Kidney (tissue), 14 donors: Measurements from ENCODE around the gene HPS1. TPM values are rescaled to one million over a fixed set of nuclear protein-coding genes. Genes with fewer than 3 reads are reported as not detected.

Experiments
- DNase-seq, 5 donors: peaks; one replicate each; pipeline ENCODE4 v3.0.0-alpha.2; 2013 to 2020
- FAIRE-seq: peaks from 2 replicates; lab custom pipeline; 2012; peaks lifted over from hg19 to GRCh38; lab: Jason Lieb, UNC
- H3K27ac ChIP-seq, 2 donors: one replicate each; pipeline ENCODE4 v1.7.0; 2013; ENCODE audit warnings: low read depth in 2 of 2, low read length in 2 of 2, inconsistent platforms in 1 of 2
- H3K27me3 ChIP-seq: one replicate; pipeline ENCODE4 v1.7.1; 2013; ENCODE audit warnings: low read length, inconsistent platforms; ENCODE audit not compliant: control insufficient read depth, insufficient read depth
- H3K36me3 ChIP-seq, 3 donors: one replicate each; pipeline versions ENCODE4 v1.7.0 to v1.7.1; 2013; ENCODE audit warnings: low read length in 3 of 3, control low read depth in 1 of 3, inconsistent platforms in 1 of 3; ENCODE audit not compliant: insufficient read depth in 3 of 3, control insufficient read depth in 2 of 3
- H3K4me1 ChIP-seq, 3 donors: one replicate each; pipeline versions ENCODE4 v1.7.0 to v1.7.1; 2013; ENCODE audit warnings: low read length in 3 of 3, inconsistent platforms in 1 of 3, low read depth in 1 of 3; ENCODE audit not compliant: control insufficient read depth in 2 of 3, insufficient read depth in 2 of 3
- H3K4me3 ChIP-seq, 3 donors: one replicate each; pipeline versions ENCODE4 v1.7.0 to v1.8.1; 2013; ENCODE audit warnings: low read length in 3 of 3, control low read depth in 1 of 3, inconsistent platforms in 1 of 3
- H3K9ac ChIP-seq, 3 donors: one replicate each; pipeline versions ENCODE4 v1.7.0 to v1.7.1; 2013; ENCODE audit warnings: low read length in 3 of 3, control low read depth in 1 of 3, inconsistent platforms in 1 of 3
- H3K9me3 ChIP-seq, 3 donors: one replicate each; pipeline versions ENCODE4 v1.7.0 to v1.7.1; 2013; ENCODE audit warnings: low read length in 3 of 3, control low read depth in 1 of 3, inconsistent platforms in 1 of 3; ENCODE audit not compliant: control insufficient read depth in 2 of 3, insufficient read depth in 1 of 3
- intact Hi-C: fragments of 100-400 bp; cut with DNase I; formaldehyde crosslinking; loops from one replicate; pipeline ENCODE4 v1.11.1; 2022
- polyA plus RNA-seq: library from polyadenylated mRNA; stranded (reverse); fragments of 350-450 nt; fragmentation: Illumina TruSeq; extraction: RNeasy Lipid Tissue Mini Kit (QIAGEN cat#74804); gene quantifications from one replicate; pipeline ENCODE4 v1.2.3, GENCODE V29; 2014; ENCODE audit warnings: low read depth, low replicate concordance; ENCODE audit not compliant: insufficient read depth
- total RNA-seq: library from RNA; stranded (reverse); fragmentation: NEBNext Ultra II Directional; extraction: Animal tissue kit (Norgen Biotek cat#: 25700); gene quantifications from one replicate; pipeline ENCODE4 v1.2.1, GENCODE V29; 2021
- TF ChIP-seq, protein P1 (sequence below): IDR thresholded peaks from 3 replicates; pipeline ENCODE4 v1.5.1; 2012; ENCODE audit warnings: mild to moderate bottlenecking, moderate library complexity, borderline replicate concordance; ENCODE audit not compliant: insufficient read depth; ENCODE audit errors: extremely low read depth
- donor health status: control.
- donor health status: control.
- donor health status: control.
- donor health status: control.
- donor health status: control.
- donor health status: DM: yes; HTN: yes; CAD: no.
- donor health status: Normal renal cell carcinoma (clear cell type).

The HPS1 gene
- total and polyA plus RNA-seq, 2 donors from 2014 or later: 42.7 to 63.3 TPM

DNA sequence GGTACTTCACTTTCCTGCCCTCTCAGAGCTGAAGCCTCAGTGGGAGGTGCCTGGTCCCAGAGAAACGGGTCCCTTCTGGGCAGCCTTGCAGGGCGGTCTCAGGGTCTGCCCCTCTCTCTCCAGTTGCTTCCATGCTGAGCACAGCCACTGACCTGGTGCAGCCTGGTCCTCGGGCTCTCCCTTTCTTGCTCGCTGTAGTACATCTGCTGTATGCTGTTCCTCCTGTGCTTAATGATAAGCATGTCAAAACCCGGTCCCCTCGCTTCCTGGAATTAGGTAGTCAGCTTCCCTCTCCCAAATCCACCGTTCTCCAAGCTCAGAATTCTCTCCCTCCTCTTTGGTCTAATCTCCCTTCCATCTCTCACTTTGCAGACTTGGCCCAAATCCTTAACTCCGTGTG, 11.0 kb upstream of the HPS1 start:
- no peak overlapping the region for H3K9ac ChIP-seq
- H3K27ac ChIP-seq: no peak overlapping the region
- DNase-seq (no peak), FAIRE-seq (no peak)
- H3K36me3 ChIP-seq: no peaks in the 10 kb centered on the region
- no peaks in the 10 kb centered on the region for H3K9me3 ChIP-seq
- intact Hi-C loops: no loop called here
- TF ChIP-seq, protein P1, sequence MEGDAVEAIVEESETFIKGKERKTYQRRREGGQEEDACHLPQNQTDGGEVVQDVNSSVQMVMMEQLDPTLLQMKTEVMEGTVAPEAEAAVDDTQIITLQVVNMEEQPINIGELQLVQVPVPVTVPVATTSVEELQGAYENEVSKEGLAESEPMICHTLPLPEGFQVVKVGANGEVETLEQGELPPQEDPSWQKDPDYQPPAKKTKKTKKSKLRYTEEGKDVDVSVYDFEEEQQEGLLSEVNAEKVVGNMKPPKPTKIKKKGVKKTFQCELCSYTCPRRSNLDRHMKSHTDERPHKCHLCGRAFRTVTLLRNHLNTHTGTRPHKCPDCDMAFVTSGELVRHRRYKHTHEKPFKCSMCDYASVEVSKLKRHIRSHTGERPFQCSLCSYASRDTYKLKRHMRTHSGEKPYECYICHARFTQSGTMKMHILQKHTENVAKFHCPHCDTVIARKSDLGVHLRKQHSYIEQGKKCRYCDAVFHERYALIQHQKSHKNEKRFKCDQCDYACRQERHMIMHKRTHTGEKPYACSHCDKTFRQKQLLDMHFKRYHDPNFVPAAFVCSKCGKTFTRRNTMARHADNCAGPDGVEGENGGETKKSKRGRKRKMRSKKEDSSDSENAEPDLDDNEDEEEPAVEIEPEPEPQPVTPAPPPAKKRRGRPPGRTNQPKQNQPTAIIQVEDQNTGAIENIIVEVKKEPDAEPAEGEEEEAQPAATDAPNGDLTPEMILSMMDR: no peak
- no peaks in the 10 kb centered on the region for H3K27me3 ChIP-seq
- H3K4me3 ChIP-seq: no peak overlapping the region
- no peaks in the 10 kb centered on the region for H3K4me1 ChIP-seq

- no peak overlapping the region for H3K27ac ChIP-seq
- H3K9me3 ChIP-seq: no peaks in the 10 kb centered on the region
- no peaks in the 10 kb centered on the region for H3K27me3 ChIP-seq
- no peak for FAIRE-seq
- TF ChIP-seq, protein P1: no peak
- no peaks in the 10 kb centered on the region for H3K36me3 ChIP-seq
- no peak overlapping the region for H3K4me3 ChIP-seq
- no peak overlapping the region for H3K9ac ChIP-seq
- H3K4me1 ChIP-seq: no peaks in the 10 kb centered on the region
- no peak for DNase-seq
- intact Hi-C loops: no loop called here
These were observed 10.1 kb upstream of the HPS1 start for GRCh38 chr10:98456686-98457482.

DNA sequence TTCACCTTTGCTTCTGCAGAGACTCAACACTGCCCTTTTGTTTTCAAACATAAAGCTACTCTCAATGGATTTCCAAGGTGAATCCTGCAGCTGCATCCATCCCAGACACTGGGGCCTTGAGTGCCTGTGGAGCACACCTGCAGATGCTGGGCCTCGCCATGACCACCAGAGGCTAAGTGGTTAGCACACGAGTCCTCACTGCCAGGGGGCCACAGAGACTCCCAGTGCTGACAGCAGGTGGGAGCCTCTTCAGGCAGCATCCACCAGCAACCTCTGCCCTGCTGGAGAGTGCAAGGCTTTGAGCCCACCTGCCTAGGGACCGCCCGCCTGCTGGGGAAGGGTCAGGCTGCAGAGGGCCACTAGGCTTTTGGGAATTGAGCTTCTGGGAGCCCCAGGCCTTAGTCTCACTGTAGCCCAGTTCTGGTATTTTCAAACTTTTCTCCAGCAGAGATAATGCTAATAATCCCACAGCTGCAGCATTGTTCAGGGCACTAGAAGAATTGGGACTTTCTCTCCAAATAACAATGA, 9.4 kb upstream of the HPS1 start:
- TF ChIP-seq, protein P1: no peak
- Histone ChIP-seq H3K4me1 (no peaks in the 10 kb centered on the region), H3K9ac (no peak overlapping the region), H3K27me3 (no peaks in the 10 kb centered on the region), H3K4me3 (no peak overlapping the region), H3K36me3 (no peaks in the 10 kb centered on the region), H3K9me3 (no peaks in the 10 kb centered on the region), H3K27ac (no peak overlapping the region)
- intact Hi-C loops: no loop called here
- no peak for FAIRE-seq
- no peak for DNase-seq
